HEK293T (cell line): ENCODE data around the gene NEIL3.
"Not testable (repeated sequence)": the region's sequence is repeated elsewhere in the genome, so short reads cannot be mapped to it uniquely, and the experiment has no call there.

Source experiments
- CTBP1 ChIP-seq: fragments of 450-650 bp; IDR thresholded peaks from 2 replicates; pipeline ENCODE4 v1.6.1; 2016; ENCODE audit warnings: borderline replicate concordance
- FOXK2 ChIP-seq: fragments of 450-650 bp; IDR thresholded peaks from 2 replicates; pipeline ENCODE4 v1.6.1; 2016; ENCODE audit warnings: mild to moderate bottlenecking
- HDGF ChIP-seq: fragments of 450-650 bp; IDR thresholded peaks from 2 replicates; pipeline ENCODE4 v1.6.1; 2017; ENCODE audit warnings: antibody characterized with exemption, borderline replicate concordance

DNA sequence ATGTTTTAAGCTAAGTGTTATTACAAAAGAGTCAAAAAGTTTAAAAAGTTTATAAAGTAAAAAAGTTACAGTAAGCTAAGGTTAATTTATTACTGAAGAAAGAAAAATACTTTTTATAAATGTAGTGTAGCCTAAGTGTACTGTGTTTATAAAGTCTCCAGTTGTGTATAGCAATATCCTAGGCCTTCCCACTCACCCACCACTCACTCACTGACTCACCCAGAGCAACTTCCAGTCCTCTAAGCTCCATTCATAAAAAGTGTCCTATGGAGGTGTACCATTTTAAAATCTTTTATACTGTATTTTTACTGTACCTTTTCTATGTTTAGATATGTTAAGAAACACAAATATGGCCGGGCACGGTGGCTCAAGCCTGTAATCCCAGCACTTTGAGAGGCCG lies 4.8 kb upstream of the NEIL3 start:
- not testable (repeated sequence) for TF ChIP-seq FOXK2, HDGF, CTBP1
